Uterus (tissue), 2 donors: ENCODE results near the gene MORN4.

Experiments
- CTCF ChIP-seq, 4 experiments: fragments of 200-600 bp in 2 of 4; fragments of 450-650 bp in 2 of 4; sonication (generic) in 2 of 4; IDR thresholded peaks; one replicate each; pipeline ENCODE4 v1.5.1; 2016 to 2019; ENCODE audit warnings: antibody characterized with exemption in 4 of 4, mild to moderate bottlenecking in 2 of 4, moderate library complexity in 1 of 4
- POLR2A ChIP-seq, 2 donors: fragments of 450-650 bp; IDR thresholded peaks; one replicate each; pipeline ENCODE4 v1.6.1; 2016; ENCODE audit warnings: antibody characterized with exemption in 2 of 2, mild to moderate bottlenecking in 1 of 2, moderate library complexity in 1 of 2

GRCh38 chr10:97590082-97590747, 43.1 kb downstream of the MORN4 start:
- no peak for TF ChIP-seq CTCF (IDR thresholded peaks at IDR 0.05)
- TF ChIP-seq POLR2A (IDR thresholded peaks at IDR 0.05), result no peak
